HepG2 (cell line): Measurements from ENCODE around the gene MADCAM1.
A peak's percentile ranks its signal among the peaks of the same experiment; 100 is the strongest.

Experiments
- ATF2 ChIP-seq: sonication (generic); formaldehyde crosslinking; IDR thresholded peaks from 2 replicates; pipeline ENCODE4 v1.4.0; 2020; ENCODE audit warnings: missing genetic modification reagents
- ATF6 ChIP-seq: sonication (generic); formaldehyde crosslinking; conservative IDR thresholded peaks from 2 replicates; pipeline ENCODE4 v1.4.0; 2020; ENCODE audit warnings: missing genetic modification reagents
- CBX5 ChIP-seq: sonication (generic); formaldehyde crosslinking; IDR thresholded peaks from 2 replicates; pipeline ENCODE4 v1.4.0; 2020; ENCODE audit warnings: missing genetic modification reagents, borderline replicate concordance
- CEBPB ChIP-seq: IDR thresholded peaks from 2 replicates; pipeline ENCODE4 v1.6.1; 2011; ENCODE audit warnings: low read depth, low read length, improper control_type of control experiment, borderline replicate concordance
- CTCF ChIP-seq: sonication (generic); formaldehyde crosslinking; IDR thresholded peaks from 2 replicates; pipeline ENCODE4 v1.5.0; 2020; ENCODE audit warnings: mild to moderate bottlenecking, missing genetic modification reagents, moderate library complexity
- DRAP1 ChIP-seq: IDR thresholded peaks from 2 replicates; pipeline ENCODE4 v1.6.1; 2016; ENCODE audit warnings: missing genetic modification reagents, missing compliant biosample characterization
- EP300 ChIP-seq, 3 experiments: sonication (generic) in 1 of 3; formaldehyde crosslinking in 1 of 3; IDR thresholded peaks; 2 replicates each; pipeline versions ENCODE4 v1.5.1 to v1.6.1; 2011 to 2020; ENCODE audit warnings: low read depth in 2 of 3, low read length in 2 of 3, borderline replicate concordance in 1 of 3, improper control_type of control experiment in 1 of 3, mild to moderate bottlenecking in 1 of 3, missing genetic modification reagents in 1 of 3, moderate library complexity in 1 of 3
- IKZF4 ChIP-seq: sonication (generic); formaldehyde crosslinking; IDR thresholded peaks from 2 replicates; pipeline ENCODE4 v1.5.1; 2020; ENCODE audit warnings: borderline replicate concordance, mild to moderate bottlenecking, low read depth, missing genetic modification reagents; ENCODE audit errors: not compliant biosample characterization
- IRF2 ChIP-seq: IDR thresholded peaks from 2 replicates; pipeline ENCODE4 v1.6.1; 2018; ENCODE audit warnings: missing genetic modification reagents, missing compliant biosample characterization
- KDM1A ChIP-seq: IDR thresholded peaks from 2 replicates; pipeline ENCODE4 v1.6.1; 2016; ENCODE audit warnings: missing compliant biosample characterization
- ZNF224 ChIP-seq: sonication (generic); formaldehyde crosslinking; IDR thresholded peaks from 2 replicates; pipeline ENCODE4 v1.5.0; 2020; ENCODE audit warnings: mild to moderate bottlenecking, missing genetic modification reagents
- ZNF768 ChIP-seq: sonication (generic); formaldehyde crosslinking; IDR thresholded peaks from 2 replicates; pipeline ENCODE4 v1.4.0; 2020; ENCODE audit warnings: missing genetic modification reagents
- TF ChIP-seq, protein P1 (sequence below): sonication (generic); formaldehyde crosslinking; IDR thresholded peaks from 2 replicates; pipeline ENCODE4 v1.4.0; 2020; ENCODE audit warnings: low read depth, mild to moderate bottlenecking, missing genetic modification reagents

- TF ChIP-seq CBX5 (no peak), DRAP1 (CRISPR knock-in tag) (no peak), CTCF (peak; percentile 58), KDM1A (CRISPR knock-in tag) (no peak), IKZF4 (peak; percentile 39), ZNF224 (CRISPR knock-in tag) (no peak), ATF6 (CRISPR knock-in tag) (no peak), ATF2 (no peak; the same call in 1 of the 2 replicates), ZNF768 (no peak), EP300 (IDR thresholded peaks at IDR 0.05; ENCODE audit: low read depth in 2 of 2, low read length in 2 of 2) (peak in 1 of 2 experiments; percentile 20; a peak in 1 of 4 replicates), EP300 (CRISPR knock-in tag; IDR thresholded peaks at IDR 0.05; ENCODE audit: borderline replicate concordance) (no peak), IRF2 (CRISPR knock-in tag) (0 out of 2 replicates have a peak, but pooled peaks have one; percentile 17), CEBPB (no peak)
- TF ChIP-seq, protein P1, sequence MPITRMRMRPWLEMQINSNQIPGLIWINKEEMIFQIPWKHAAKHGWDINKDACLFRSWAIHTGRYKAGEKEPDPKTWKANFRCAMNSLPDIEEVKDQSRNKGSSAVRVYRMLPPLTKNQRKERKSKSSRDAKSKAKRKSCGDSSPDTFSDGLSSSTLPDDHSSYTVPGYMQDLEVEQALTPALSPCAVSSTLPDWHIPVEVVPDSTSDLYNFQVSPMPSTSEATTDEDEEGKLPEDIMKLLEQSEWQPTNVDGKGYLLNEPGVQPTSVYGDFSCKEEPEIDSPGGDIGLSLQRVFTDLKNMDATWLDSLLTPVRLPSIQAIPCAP = no peak
These were observed 36.5 kb downstream of the MADCAM1 start for GRCh38 chr19:532561-533363.
